ENCODE measurements around the gene WBP2. TPM values are rescaled to one million over a fixed set of nuclear protein-coding genes. Genes with fewer than 3 reads are reported as not detected.

The WBP2 gene
- polyA plus RNA-seq, 1 donor from 2014 or later, result 21.7 TPM

- Histone ChIP-seq H3K36me3 (ENCODE audit: insufficient read depth, low read length) (no peaks in the 10 kb centered on the region), H2AFZ (ENCODE audit: low read depth, low read length) (no peak overlapping the region), H3K4me3 (ENCODE audit: low read length) (no peak overlapping the region)
These were observed 48.2 kb downstream of the WBP2 start for GRCh38 chr17:75806822-75807500.

GRCh38 chr17:75803883-75804282 is 51.3 kb downstream of the WBP2 start:
- no peaks in the 10 kb centered on the region for H3K27me3 ChIP-seq (ENCODE audit: insufficient read depth, low read depth, low read length)
- H3K27ac ChIP-seq (ENCODE audit: low read length), result no peak overlapping the region
- H2AFZ ChIP-seq (ENCODE audit: low read depth, low read length), result no peak overlapping the region
- H3K79me2 ChIP-seq (replicated peaks; ENCODE audit: insufficient read depth, low read length), result no peaks in the 10 kb centered on the region
- H3K4me3 ChIP-seq (ENCODE audit: low read length), result no peak overlapping the region
- H3K9me2 ChIP-seq (ENCODE audit: insufficient read depth, low read length), result no peaks in the 10 kb centered on the region
- no peaks in the 10 kb centered on the region for H3K9me3 ChIP-seq (ENCODE audit: low read length)
- no peaks in the 10 kb centered on the region for H4K20me1 ChIP-seq (ENCODE audit: insufficient read depth)
- H3K36me3 ChIP-seq (ENCODE audit: insufficient read depth, low read length), result no peaks in the 10 kb centered on the region
- H3F3A ChIP-seq (ENCODE audit: insufficient read depth, low read length, poor library complexity, severe bottlenecking), result no peaks in the 10 kb centered on the region
- no peak overlapping the region for H3K9ac ChIP-seq (ENCODE audit: low read length)
- no peak overlapping the region for H3K4me2 ChIP-seq (ENCODE audit: low read length)
- TF ChIP-seq EZH2 (IDR thresholded peaks at IDR 0.05; ENCODE audit: borderline replicate concordance, insufficient read depth, low read length, poor library complexity, severe bottlenecking) (no peak), POLR2AphosphoS5 (IDR thresholded peaks at IDR 0.05) (no peak), MXI1 (conservative IDR thresholded peaks at IDR 0.05; ENCODE audit: poor library complexity, severe bottlenecking) (no peak), RAD21 (conservative IDR thresholded peaks at IDR 0.05) (no peak), TAF1 (IDR thresholded peaks at IDR 0.05; ENCODE audit: low read depth) (no peak), SMC3 (conservative IDR thresholded peaks at IDR 0.05; ENCODE audit: poor library complexity) (no peak), EP300 (conservative IDR thresholded peaks at IDR 0.05; ENCODE audit: poor library complexity, severe bottlenecking) (no peak)
- TF ChIP-seq, protein P1, sequence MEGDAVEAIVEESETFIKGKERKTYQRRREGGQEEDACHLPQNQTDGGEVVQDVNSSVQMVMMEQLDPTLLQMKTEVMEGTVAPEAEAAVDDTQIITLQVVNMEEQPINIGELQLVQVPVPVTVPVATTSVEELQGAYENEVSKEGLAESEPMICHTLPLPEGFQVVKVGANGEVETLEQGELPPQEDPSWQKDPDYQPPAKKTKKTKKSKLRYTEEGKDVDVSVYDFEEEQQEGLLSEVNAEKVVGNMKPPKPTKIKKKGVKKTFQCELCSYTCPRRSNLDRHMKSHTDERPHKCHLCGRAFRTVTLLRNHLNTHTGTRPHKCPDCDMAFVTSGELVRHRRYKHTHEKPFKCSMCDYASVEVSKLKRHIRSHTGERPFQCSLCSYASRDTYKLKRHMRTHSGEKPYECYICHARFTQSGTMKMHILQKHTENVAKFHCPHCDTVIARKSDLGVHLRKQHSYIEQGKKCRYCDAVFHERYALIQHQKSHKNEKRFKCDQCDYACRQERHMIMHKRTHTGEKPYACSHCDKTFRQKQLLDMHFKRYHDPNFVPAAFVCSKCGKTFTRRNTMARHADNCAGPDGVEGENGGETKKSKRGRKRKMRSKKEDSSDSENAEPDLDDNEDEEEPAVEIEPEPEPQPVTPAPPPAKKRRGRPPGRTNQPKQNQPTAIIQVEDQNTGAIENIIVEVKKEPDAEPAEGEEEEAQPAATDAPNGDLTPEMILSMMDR (IDR thresholded peaks at IDR 0.05; ENCODE audit: poor library complexity, severe bottlenecking), result no peak
- TF ChIP-seq, protein P2, sequence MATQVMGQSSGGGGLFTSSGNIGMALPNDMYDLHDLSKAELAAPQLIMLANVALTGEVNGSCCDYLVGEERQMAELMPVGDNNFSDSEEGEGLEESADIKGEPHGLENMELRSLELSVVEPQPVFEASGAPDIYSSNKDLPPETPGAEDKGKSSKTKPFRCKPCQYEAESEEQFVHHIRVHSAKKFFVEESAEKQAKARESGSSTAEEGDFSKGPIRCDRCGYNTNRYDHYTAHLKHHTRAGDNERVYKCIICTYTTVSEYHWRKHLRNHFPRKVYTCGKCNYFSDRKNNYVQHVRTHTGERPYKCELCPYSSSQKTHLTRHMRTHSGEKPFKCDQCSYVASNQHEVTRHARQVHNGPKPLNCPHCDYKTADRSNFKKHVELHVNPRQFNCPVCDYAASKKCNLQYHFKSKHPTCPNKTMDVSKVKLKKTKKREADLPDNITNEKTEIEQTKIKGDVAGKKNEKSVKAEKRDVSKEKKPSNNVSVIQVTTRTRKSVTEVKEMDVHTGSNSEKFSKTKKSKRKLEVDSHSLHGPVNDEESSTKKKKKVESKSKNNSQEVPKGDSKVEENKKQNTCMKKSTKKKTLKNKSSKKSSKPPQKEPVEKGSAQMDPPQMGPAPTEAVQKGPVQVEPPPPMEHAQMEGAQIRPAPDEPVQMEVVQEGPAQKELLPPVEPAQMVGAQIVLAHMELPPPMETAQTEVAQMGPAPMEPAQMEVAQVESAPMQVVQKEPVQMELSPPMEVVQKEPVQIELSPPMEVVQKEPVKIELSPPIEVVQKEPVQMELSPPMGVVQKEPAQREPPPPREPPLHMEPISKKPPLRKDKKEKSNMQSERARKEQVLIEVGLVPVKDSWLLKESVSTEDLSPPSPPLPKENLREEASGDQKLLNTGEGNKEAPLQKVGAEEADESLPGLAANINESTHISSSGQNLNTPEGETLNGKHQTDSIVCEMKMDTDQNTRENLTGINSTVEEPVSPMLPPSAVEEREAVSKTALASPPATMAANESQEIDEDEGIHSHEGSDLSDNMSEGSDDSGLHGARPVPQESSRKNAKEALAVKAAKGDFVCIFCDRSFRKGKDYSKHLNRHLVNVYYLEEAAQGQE (IDR thresholded peaks at IDR 0.05; ENCODE audit: borderline replicate concordance), result no peak

More at GRCh38 chr17:75806822-75807500, 48.2 kb downstream of the WBP2 start:
- no peaks in the 10 kb centered on the region for H4K20me1 ChIP-seq (ENCODE audit: insufficient read depth)
- H3F3A ChIP-seq (ENCODE audit: insufficient read depth, low read length, poor library complexity, severe bottlenecking), result no peaks in the 10 kb centered on the region
- H3K79me2 ChIP-seq (replicated peaks; ENCODE audit: insufficient read depth, low read length), result no peaks in the 10 kb centered on the region
- H3K27me3 ChIP-seq (ENCODE audit: insufficient read depth, low read depth, low read length), result no peaks in the 10 kb centered on the region
- no peak overlapping the region for H3K27ac ChIP-seq (ENCODE audit: low read length)
- H3K9ac ChIP-seq (ENCODE audit: low read length), result no peak overlapping the region
- H3K9me2 ChIP-seq (ENCODE audit: insufficient read depth, low read length), result no peaks in the 10 kb centered on the region
- H3K4me2 ChIP-seq (ENCODE audit: low read length), result no peak overlapping the region
- no peaks in the 10 kb centered on the region for H3K9me3 ChIP-seq (ENCODE audit: low read length)
- no peak for TF ChIP-seq EZH2 (IDR thresholded peaks at IDR 0.05; ENCODE audit: borderline replicate concordance, insufficient read depth, low read length, poor library complexity, severe bottlenecking)
- no peak for TF ChIP-seq POLR2AphosphoS5 (IDR thresholded peaks at IDR 0.05)
- no peak for TF ChIP-seq TAF1 (IDR thresholded peaks at IDR 0.05; ENCODE audit: low read depth)
- no peak for TF ChIP-seq EP300 (conservative IDR thresholded peaks at IDR 0.05; ENCODE audit: poor library complexity, severe bottlenecking)
- TF ChIP-seq, protein P2 (IDR thresholded peaks at IDR 0.05; ENCODE audit: borderline replicate concordance), result no peak
- no peak for TF ChIP-seq RAD21 (conservative IDR thresholded peaks at IDR 0.05)
- no peak for TF ChIP-seq MXI1 (conservative IDR thresholded peaks at IDR 0.05; ENCODE audit: poor library complexity, severe bottlenecking)
- TF ChIP-seq SMC3 (conservative IDR thresholded peaks at IDR 0.05; ENCODE audit: poor library complexity), result no peak
- TF ChIP-seq, protein P1 (IDR thresholded peaks at IDR 0.05; ENCODE audit: poor library complexity, severe bottlenecking), result no peak
